Measurements from ENCODE around the gene NUP133. TPM values are rescaled to one million over a fixed set of nuclear protein-coding genes. Genes with fewer than 3 reads are reported as not detected.

NUP133 gene
- total and polyA plus RNA-seq, 10 of the 15 experiments (the other 5 are each of a cell fraction or from before 2014, with no cell fraction given): 10.9 to 45.4 (median 29.2) TPM

DNA sequence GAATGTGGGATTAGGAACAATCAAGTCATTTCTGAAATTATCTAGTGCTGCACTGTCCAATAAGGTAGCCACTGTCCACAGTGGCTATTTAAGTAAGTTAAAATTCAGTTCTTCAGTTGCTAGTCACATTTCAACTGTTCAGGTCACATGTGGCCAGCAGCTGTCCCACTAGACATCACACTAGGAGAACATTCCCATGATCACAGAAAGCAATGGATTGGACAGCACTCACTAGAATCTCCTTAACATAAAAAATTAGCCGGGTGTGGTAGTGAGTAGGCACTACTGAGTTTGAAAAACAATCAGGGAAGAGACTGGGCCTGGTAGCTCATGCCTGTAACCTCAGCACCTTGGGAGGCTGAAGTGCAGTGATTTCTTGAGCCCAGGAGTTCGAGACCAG is 33.6 kb downstream of the NUP133 start:
- in situ Hi-C loops (cut with MboI) (no loop called here), intact Hi-C loops (cut with micrococcal nuclease; ENCODE audit: unreplicated experiment) (no loop called here)
- FAIRE-seq (no peak), ATAC-seq (no peak), DNase-seq (ENCODE audit: low read depth, low spot score) (no peak)
- SMC1A ChIA-PET (ENCODE audit: uncharacterized antibody, unreplicated experiment): no interaction called here
- Histone ChIP-seq H2AFZ (ENCODE audit: control insufficient read depth, low read depth, low read length) (no peak overlapping the region), H3K9ac (ENCODE audit: control insufficient read depth, insufficient read depth, low read length) (no peak overlapping the region), H3K79me2 (ENCODE audit: control insufficient read depth, insufficient read depth, low read length) (no peaks in the 10 kb centered on the region; the same call in 1 of the 2 replicates), H3K36me3 (ENCODE audit: control insufficient read depth in 2 of 2, insufficient read depth in 2 of 2, low read length in 1 of 2) (peaks cover 8 to 17% of the 10 kb centered on the region in 2 experiments), H3K4me1 (ENCODE audit: control insufficient read depth, insufficient read depth, low read length) (peaks cover 11% of the 10 kb centered on the region), H3K9me3 (replicated peaks; ENCODE audit: control insufficient read depth, insufficient read depth, low read length) (no peaks in the 10 kb centered on the region), H3K4me3 (no peak overlapping the region), H3K4me2 (ENCODE audit: control insufficient read depth, insufficient read depth) (no peak overlapping the region), H3K27ac (ENCODE audit: control insufficient read depth, insufficient read depth) (no peak overlapping the region), H4K20me1 (ENCODE audit: control insufficient read depth, insufficient read depth) (no peaks in the 10 kb centered on the region), H3K27me3 (replicated peaks in 1 of 2; ENCODE audit: control insufficient read depth in 2 of 2, insufficient read depth in 2 of 2, low read length in 1 of 2) (no peaks in the 10 kb centered on the region)
- CTCF ChIA-PET: interaction anchor here (1.1 to 2.2 kb wide), 2 partner anchors 7 to 18 kb away, joined by 3 to 9 read pairs; no protein-coding TSS in a partner anchor
- WGBS (ENCODE audit: insufficient coverage, insufficient replicate concordance, low lambda C conversion rate, missing lambda C conversion rate): 100% methylated on average over 2 of the region's 2 CpGs
- POLR2A ChIA-PET: no interaction called here
- RAD21 ChIA-PET (ENCODE audit: unreplicated experiment): no interaction called here
- BruUV-seq (replicated peaks): no TSS peak
- TF ChIP-seq ZNF592 (IDR thresholded peaks at IDR 0.05): no peak
- TF ChIP-seq MTA2 (IDR thresholded peaks at IDR 0.05; ENCODE audit: low read depth): no peak
- no peak for TF ChIP-seq ETV6 (conservative IDR thresholded peaks at IDR 0.05 in 1 of 2, IDR thresholded peaks at IDR 0.05 in 1 of 2; ENCODE audit: borderline replicate concordance in 1 of 2, low read depth in 1 of 2)
- no peak for TF ChIP-seq TCF12 (IDR thresholded peaks at IDR 0.05; ENCODE audit: low read depth, low read length)
- no peak for TF ChIP-seq RUNX3 (IDR thresholded peaks at IDR 0.05; ENCODE audit: low read length)
- no peak for TF ChIP-seq BCLAF1 (IDR thresholded peaks at IDR 0.05)
- no peak for TF ChIP-seq YBX1 (IDR thresholded peaks at IDR 0.05)
- no peak for TF ChIP-seq PML (IDR thresholded peaks at IDR 0.05; ENCODE audit: low read length)
- TF ChIP-seq ZNF687 (IDR thresholded peaks at IDR 0.05): no peak
- no peak for TF ChIP-seq FOXK2 (IDR thresholded peaks at IDR 0.05)
- TF ChIP-seq NFIC (IDR thresholded peaks at IDR 0.05; ENCODE audit: low read depth, low read length): no peak
- TF ChIP-seq SP1 (IDR thresholded peaks at IDR 0.05; ENCODE audit: low read depth, low read length): no peak
- TF ChIP-seq, protein P1, sequence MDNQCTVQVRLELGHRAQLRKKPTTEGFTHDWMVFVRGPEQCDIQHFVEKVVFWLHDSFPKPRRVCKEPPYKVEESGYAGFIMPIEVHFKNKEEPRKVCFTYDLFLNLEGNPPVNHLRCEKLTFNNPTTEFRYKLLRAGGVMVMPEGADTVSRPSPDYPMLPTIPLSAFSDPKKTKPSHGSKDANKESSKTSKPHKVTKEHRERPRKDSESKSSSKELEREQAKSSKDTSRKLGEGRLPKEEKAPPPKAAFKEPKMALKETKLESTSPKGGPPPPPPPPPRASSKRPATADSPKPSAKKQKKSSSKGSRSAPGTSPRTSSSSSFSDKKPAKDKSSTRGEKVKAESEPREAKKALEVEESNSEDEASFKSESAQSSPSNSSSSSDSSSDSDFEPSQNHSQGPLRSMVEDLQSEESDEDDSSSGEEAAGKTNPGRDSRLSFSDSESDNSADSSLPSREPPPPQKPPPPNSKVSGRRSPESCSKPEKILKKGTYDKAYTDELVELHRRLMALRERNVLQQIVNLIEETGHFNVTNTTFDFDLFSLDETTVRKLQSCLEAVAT (IDR thresholded peaks at IDR 0.05): no peak
